CD14-positive monocyte (primary cell): Measurements from ENCODE around the gene MYO1D. TPM values are rescaled to one million over a fixed set of nuclear protein-coding genes. Genes with fewer than 3 reads are reported as not detected.

ENCODE experiments used
- DNase-seq, 3 donors: peaks; one replicate each; pipeline ENCODE4 v3.0.0-alpha.2; 2011 to 2022
- H2AFZ ChIP-seq: 2 replicates; pipeline ENCODE4 v1.6.0; 2012; ENCODE audit warnings: mild to moderate bottlenecking, low read depth, low read length, inconsistent platforms; ENCODE audit not compliant: insufficient read depth, poor library complexity, severe bottlenecking
- H3K27ac ChIP-seq, 2 donors: 1 replicate in 1 of 2; 2 replicates in 1 of 2; pipeline ENCODE4 v1.5.1; 2012 to 2013; ENCODE audit warnings: low read length in 2 of 2, control low read depth in 1 of 2, inconsistent platforms in 1 of 2, low read depth in 1 of 2, mild to moderate bottlenecking in 1 of 2
- H3K27me3 ChIP-seq, 2 donors: one replicate each; pipeline versions ENCODE4 v1.6.0 to v1.6.1; 2011 to 2013; ENCODE audit warnings: low read length in 2 of 2; ENCODE audit not compliant: control insufficient read depth in 2 of 2, insufficient read depth in 2 of 2
- H3K36me3 ChIP-seq, 2 donors: replicated peaks in 1 of 2; 1 replicate in 1 of 2; 2 replicates in 1 of 2; pipeline versions ENCODE4 v1.5.1 to v1.6.1; 2012 to 2013; ENCODE audit warnings: low read length in 2 of 2, control low read depth in 1 of 2, inconsistent platforms in 1 of 2, mild to moderate bottlenecking in 1 of 2; ENCODE audit not compliant: insufficient read depth in 2 of 2, control insufficient read depth in 1 of 2
- H3K4me1 ChIP-seq, 2 donors: 1 replicate in 1 of 2; 2 replicates in 1 of 2; pipeline versions ENCODE4 v1.5.1 to v1.6.1; 2012 to 2013; ENCODE audit warnings: low read length in 2 of 2, control low read depth in 1 of 2, inconsistent platforms in 1 of 2, mild to moderate bottlenecking in 1 of 2, moderate library complexity in 1 of 2; ENCODE audit not compliant: insufficient read depth in 2 of 2, control insufficient read depth in 1 of 2
- H3K4me2 ChIP-seq: replicated peaks from 2 replicates; pipeline ENCODE3; 2012; ENCODE audit warnings: low read length, moderate library complexity, mild to moderate bottlenecking; ENCODE audit not compliant: poor library complexity, severe bottlenecking; ENCODE audit errors: extremely low read depth
- H3K4me3 ChIP-seq, 3 experiments: fragments of 200-600 bp in 1 of 3; sonication (generic) in 1 of 3; replicated peaks in 1 of 3; 1 replicate in 2 of 3; 2 replicates in 1 of 3; pipeline ENCODE4 v1.5.1; 2011 to 2013; ENCODE audit warnings: low read length in 3 of 3, mild to moderate bottlenecking in 3 of 3, control low read depth in 2 of 3, low read depth in 2 of 3, inconsistent platforms in 1 of 3, moderate library complexity in 1 of 3
- H3K79me2 ChIP-seq: 2 replicates; pipeline ENCODE4 v1.6.0; 2012; ENCODE audit warnings: mild to moderate bottlenecking, control low read depth, inconsistent platforms, low read length, moderate library complexity; ENCODE audit not compliant: insufficient read depth
- H3K9ac ChIP-seq: 2 replicates; pipeline ENCODE4 v1.6.0; 2017; ENCODE audit warnings: low read length, mild to moderate bottlenecking; ENCODE audit not compliant: insufficient read depth, poor library complexity, severe bottlenecking
- H3K9me3 ChIP-seq, 2 donors: replicated peaks in 1 of 2; 1 replicate in 1 of 2; 2 replicates in 1 of 2; pipeline versions ENCODE4 v1.5.1 to v1.6.1; 2012 to 2013; ENCODE audit warnings: low read length in 2 of 2, control low read depth in 1 of 2; ENCODE audit not compliant: control insufficient read depth in 1 of 2, insufficient read depth in 1 of 2
- H4K20me1 ChIP-seq: 2 replicates; pipeline ENCODE4 v1.6.0; 2012; ENCODE audit warnings: mild to moderate bottlenecking, low read length, control low read depth, moderate library complexity; ENCODE audit not compliant: insufficient read depth
- H3K27ac Mint-ChIP-seq, 7 donors: one replicate each; pipeline ENCODE4 v1.8.0; 2020; ENCODE audit warnings: mild to moderate bottlenecking in 7 of 7, mixed read lengths in 7 of 7, moderate library complexity in 6 of 7, inconsistent platforms in 2 of 7
- H3K27me3 Mint-ChIP-seq, 3 donors: one replicate each; pipeline ENCODE4 v1.8.0; 2021 to 2022; ENCODE audit warnings: low read depth in 3 of 3, mild to moderate bottlenecking in 3 of 3, mixed read lengths in 3 of 3, moderate library complexity in 3 of 3, inconsistent platforms in 1 of 3
- H3K36me3 Mint-ChIP-seq, 2 donors: one replicate each; pipeline ENCODE4 v1.8.0; 2020; ENCODE audit warnings: mixed read lengths in 2 of 2, inconsistent platforms in 1 of 2, mild to moderate bottlenecking in 1 of 2
- H3K4me1 Mint-ChIP-seq: one replicate; pipeline ENCODE4 v1.8.0; 2020; ENCODE audit warnings: mild to moderate bottlenecking, mixed read lengths
- H3K4me3 Mint-ChIP-seq, 2 donors: one replicate each; pipeline ENCODE4 v1.8.0; 2020; ENCODE audit warnings: mild to moderate bottlenecking in 2 of 2, mixed read lengths in 2 of 2, moderate library complexity in 1 of 2
- H3K9me3 Mint-ChIP-seq, 7 donors: one replicate each; pipeline ENCODE4 v1.8.0; 2020 to 2022; ENCODE audit warnings: mixed read lengths in 7 of 7, mild to moderate bottlenecking in 6 of 7, moderate library complexity in 6 of 7, inconsistent platforms in 2 of 7
- CTCF ChIP-seq: fragments of 200-600 bp; IDR thresholded peaks from one replicate; pipeline ENCODE4 v1.8.0; 2022; ENCODE audit warnings: antibody characterized with exemption, mild to moderate bottlenecking
- WGBS: methylation state at CpG from one replicate; pipeline ENCODE4 v1.1.5; 2013; ENCODE audit warnings: missing lambda C conversion rate; ENCODE audit not compliant: insufficient coverage; 5-methylcytosine and 5-hydroxymethylcytosine counted together
- intact Hi-C, 2 donors: fragments of 100-400 bp; cut with micrococcal nuclease; formaldehyde crosslinking; loops; one replicate each; pipeline versions ENCODE4 v1.15.0 to v1.15.1; 2023
- polyA plus RNA-seq, 3 donors: library from polyadenylated mRNA; depleted of rRNA in 1 of 3; unstranded in 2 of 3; stranded (reverse) in 1 of 3; fragments of 300-500 nt in 2 of 3; fragments of >200 nt in 1 of 3; fragmentation: Illumina TruSeq in 2 of 3; gene quantifications; 1 replicate in 2 of 3; 2 replicates in 1 of 3; pipeline ENCODE4 v1.2.3, GENCODE V29; 2012 to 2021

The MYO1D gene
- polyA plus RNA-seq, 3 donors: 0.22 to 0.39 (median 0.26) TPM

DNA sequence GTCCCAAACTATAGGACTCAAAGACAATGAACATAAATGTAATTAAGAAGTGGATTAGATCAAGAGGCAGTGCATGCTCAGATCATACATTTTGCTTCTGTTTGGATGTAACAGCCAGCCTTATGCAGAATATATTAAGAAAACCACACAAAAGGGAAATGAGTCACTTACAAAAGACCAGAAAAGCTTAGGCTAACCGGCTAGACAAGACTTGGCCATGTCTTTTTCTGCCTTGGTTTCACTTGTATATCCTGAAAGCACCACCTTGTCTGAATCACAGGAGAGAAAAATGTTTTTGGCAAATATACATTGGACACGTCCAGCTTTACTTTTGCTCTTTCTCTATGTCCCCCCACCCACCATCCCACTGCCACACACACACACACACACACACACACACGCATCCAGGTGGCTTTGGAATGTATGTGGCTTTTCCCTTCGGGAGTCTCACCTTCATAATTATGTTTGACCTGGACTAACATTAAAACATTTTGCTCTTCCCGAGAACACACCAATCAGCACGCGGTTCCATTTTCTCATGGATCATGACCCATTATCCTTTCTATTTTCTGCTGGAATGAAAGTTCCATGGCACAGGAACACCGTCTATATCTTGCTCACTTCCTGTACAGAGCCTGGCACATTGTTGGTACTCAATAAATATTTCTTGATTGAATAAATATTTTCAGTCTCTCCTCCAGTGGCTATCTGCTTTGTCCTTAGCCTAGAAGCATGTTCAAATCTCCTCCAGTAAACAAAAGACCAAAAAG is 325.6 kb downstream of the MYO1D start:
- Mint-ChIP-seq H3K4me3 (no peak overlapping the region), H3K9me3 (peaks cover 0 to 5% (median 0%) of the 10 kb centered on the region in 7 donors), H3K27ac (no peak overlapping the region), H3K4me1 (peaks cover 19% of the 10 kb centered on the region), H3K36me3 (no peaks in the 10 kb centered on the region), H3K27me3 (peaks cover 2 to 6% (median 2%) of the 10 kb centered on the region in 3 donors)
- H3K79me2 ChIP-seq: no peaks in the 10 kb centered on the region
- H3K4me1 ChIP-seq: peaks cover 3 to 8% of the 10 kb centered on the region in 2 donors
- no peak for TF ChIP-seq CTCF
- no peak overlapping the region for H3K27ac ChIP-seq
- H3K4me3 ChIP-seq: no peak overlapping the region
- H3K4me2 ChIP-seq: no peak overlapping the region
- H4K20me1 ChIP-seq: no peaks in the 10 kb centered on the region
- intact Hi-C loops: no loop called here
- no peaks in the 10 kb centered on the region for H3K9me3 ChIP-seq
- WGBS: 95% methylated on average over 4 of the region's 8 CpGs
- no peak overlapping the region for H3K9ac ChIP-seq
- H3K27me3 ChIP-seq: no peaks in the 10 kb centered on the region
- no peaks in the 10 kb centered on the region for H3K36me3 ChIP-seq
- H2AFZ ChIP-seq: no peak overlapping the region
- peak; percentile 12 to 17 (median 12) for DNase-seq

- H3K27ac ChIP-seq: no peak overlapping the region
- DNase-seq: no peak
- no peaks in the 10 kb centered on the region for H3K9me3 ChIP-seq
- H3K9ac ChIP-seq: no peak overlapping the region
- H3K4me1 Mint-ChIP-seq: peaks cover 19% of the 10 kb centered on the region
- no peaks in the 10 kb centered on the region for H3K36me3 Mint-ChIP-seq
- no peak overlapping the region for H3K4me3 Mint-ChIP-seq
- no peak overlapping the region for H3K4me2 ChIP-seq
- H3K4me3 ChIP-seq: no peak overlapping the region
- peaks cover 3 to 8% of the 10 kb centered on the region in 2 donors for H3K4me1 ChIP-seq
- no peak overlapping the region for H3K27ac Mint-ChIP-seq
- H3K27me3 ChIP-seq: no peaks in the 10 kb centered on the region
- no peaks in the 10 kb centered on the region for H4K20me1 ChIP-seq
- TF ChIP-seq CTCF: no peak
- no peak overlapping the region for H2AFZ ChIP-seq
- intact Hi-C loops: no loop called here
- H3K36me3 ChIP-seq: no peaks in the 10 kb centered on the region
- 75% methylated on average over 1 of the region's 3 CpGs for WGBS
- H3K9me3 Mint-ChIP-seq: peaks cover 0 to 3% (median 0%) of the 10 kb centered on the region in 7 donors
- peaks cover 2 to 4% (median 2%) of the 10 kb centered on the region in 3 donors for H3K27me3 Mint-ChIP-seq
- no peaks in the 10 kb centered on the region for H3K79me2 ChIP-seq
These were observed 327.4 kb downstream of the MYO1D start for GRCh38 chr17:32549559-32549958.
